ENCODE measurements around the gene RNF152. TPM values are rescaled to one million over a fixed set of nuclear protein-coding genes. Genes with fewer than 3 reads are reported as not detected.

Gene RNF152
- total RNA-seq, 4 donors from 2014 or later, result 4.6 to 14.3 (median 7.7) TPM

DNA sequence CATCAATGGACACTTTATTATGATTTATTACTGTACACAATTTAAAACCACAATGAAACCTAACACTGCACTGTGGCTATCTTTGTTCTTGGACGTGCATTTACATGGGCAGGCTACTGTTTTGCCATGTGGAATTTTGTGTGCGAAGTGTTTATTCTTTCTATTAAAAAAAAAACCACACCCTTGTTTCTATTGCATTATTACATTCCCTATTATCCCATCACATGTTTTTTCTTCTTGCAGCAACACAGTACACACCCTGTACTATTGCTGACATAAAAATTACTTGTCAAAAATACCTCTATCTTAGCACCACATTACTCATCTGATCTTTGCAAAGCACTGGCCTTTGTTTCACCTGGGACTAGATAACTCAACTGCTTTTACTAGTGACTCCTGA lies 1.5 kb downstream of the RNF152 start:
- Histone ChIP-seq H3K27ac (replicated peaks in 1 of 4) (no peak overlapping the region), H3K4me3 (no peak overlapping the region), H3K27me3 (peaks cover 0 to 21% (median 0%) of the 10 kb centered on the region in 4 donors), H3K4me1 (peaks cover 11 to 33% (median 27%) of the 10 kb centered on the region in 4 donors), H3K9me3 (no peaks in the 10 kb centered on the region), H3K36me3 (peaks cover 0 to 18% (median 0%) of the 10 kb centered on the region in 4 donors)
- intact Hi-C loops (cut with DNase I), result loop anchor here (5.0 kb wide), 1 partner anchor 254 kb away; no protein-coding TSS in a partner anchor
- 66% methylated on average over 2 of the region's 2 CpGs for WGBS
- no peak for DNase-seq (ENCODE audit: extremely low spot score)
- TF ChIP-seq POLR2AphosphoS5 (IDR thresholded peaks at IDR 0.05), result no peak
- TF ChIP-seq, protein P1, sequence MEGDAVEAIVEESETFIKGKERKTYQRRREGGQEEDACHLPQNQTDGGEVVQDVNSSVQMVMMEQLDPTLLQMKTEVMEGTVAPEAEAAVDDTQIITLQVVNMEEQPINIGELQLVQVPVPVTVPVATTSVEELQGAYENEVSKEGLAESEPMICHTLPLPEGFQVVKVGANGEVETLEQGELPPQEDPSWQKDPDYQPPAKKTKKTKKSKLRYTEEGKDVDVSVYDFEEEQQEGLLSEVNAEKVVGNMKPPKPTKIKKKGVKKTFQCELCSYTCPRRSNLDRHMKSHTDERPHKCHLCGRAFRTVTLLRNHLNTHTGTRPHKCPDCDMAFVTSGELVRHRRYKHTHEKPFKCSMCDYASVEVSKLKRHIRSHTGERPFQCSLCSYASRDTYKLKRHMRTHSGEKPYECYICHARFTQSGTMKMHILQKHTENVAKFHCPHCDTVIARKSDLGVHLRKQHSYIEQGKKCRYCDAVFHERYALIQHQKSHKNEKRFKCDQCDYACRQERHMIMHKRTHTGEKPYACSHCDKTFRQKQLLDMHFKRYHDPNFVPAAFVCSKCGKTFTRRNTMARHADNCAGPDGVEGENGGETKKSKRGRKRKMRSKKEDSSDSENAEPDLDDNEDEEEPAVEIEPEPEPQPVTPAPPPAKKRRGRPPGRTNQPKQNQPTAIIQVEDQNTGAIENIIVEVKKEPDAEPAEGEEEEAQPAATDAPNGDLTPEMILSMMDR (IDR thresholded peaks at IDR 0.05), result no peak
- TF ChIP-seq POLR2A (IDR thresholded peaks at IDR 0.05; ENCODE audit: low read depth), result no peak
- TF ChIP-seq EP300 (IDR thresholded peaks at IDR 0.05), result no peak

DNA sequence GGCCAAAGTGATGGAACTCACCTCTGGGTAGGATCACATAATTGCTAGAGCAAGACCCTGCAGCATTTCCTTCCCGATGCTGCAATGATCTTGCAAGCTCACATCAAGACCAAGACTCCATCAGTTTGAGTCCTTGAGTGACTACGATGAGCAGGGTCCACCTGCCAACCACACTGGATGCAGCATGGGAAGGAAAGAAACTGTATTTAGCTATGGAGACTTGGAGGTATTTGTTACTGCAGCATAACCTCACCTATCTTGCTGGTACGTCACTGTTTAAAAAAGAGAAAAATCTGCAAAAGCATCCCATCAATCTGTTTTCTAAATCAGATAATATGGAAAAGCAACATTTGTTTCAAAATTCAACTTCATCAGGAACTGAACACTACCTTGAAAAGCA lies 2.5 kb downstream of the RNF152 start:
- DNase-seq (ENCODE audit: extremely low spot score), result no peak
- 94% methylated on average over 3 of the region's 3 CpGs for WGBS
- Histone ChIP-seq H3K4me3 (no peak overlapping the region), H3K9me3 (no peaks in the 10 kb centered on the region), H3K4me1 (peaks cover 11 to 33% (median 27%) of the 10 kb centered on the region in 4 donors), H3K36me3 (peaks cover 0 to 18% (median 0%) of the 10 kb centered on the region in 4 donors), H3K27me3 (peaks cover 0 to 21% (median 0%) of the 10 kb centered on the region in 4 donors), H3K27ac (replicated peaks in 1 of 4) (no peak overlapping the region)
- no peak for TF ChIP-seq EP300 (IDR thresholded peaks at IDR 0.05)
- intact Hi-C loops (cut with DNase I), result loop anchor here (5.0 kb wide), 1 partner anchor 253 kb away; no protein-coding TSS in a partner anchor

DNA sequence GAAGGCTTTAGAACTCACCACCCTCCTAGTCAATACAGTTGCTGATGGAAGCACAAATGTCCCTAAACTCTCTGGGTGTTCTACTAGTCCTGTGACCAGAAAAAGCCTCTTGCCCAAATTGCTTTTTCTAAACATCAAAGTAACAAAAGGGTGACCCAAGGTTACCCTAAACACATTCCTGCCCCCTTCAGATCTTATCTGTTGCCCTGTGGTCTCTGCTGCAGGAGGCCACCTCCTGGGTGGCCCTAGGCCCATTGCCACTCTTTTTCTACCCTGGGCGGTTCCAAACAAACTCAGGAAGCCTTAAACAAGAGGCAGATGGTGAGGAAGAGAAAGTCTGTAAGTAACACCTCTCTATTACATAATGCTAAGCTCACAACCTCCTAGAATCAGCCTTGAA lies 3.3 kb downstream of the RNF152 start:
- 69% methylated on average over 1 of the region's 1 CpG for WGBS
- Histone ChIP-seq H3K9me3 (no peaks in the 10 kb centered on the region), H3K27me3 (peaks cover 0 to 15% (median 0%) of the 10 kb centered on the region in 4 donors), H3K4me3 (no peak overlapping the region), H3K4me1 (peaks cover 5 to 26% (median 20%) of the 10 kb centered on the region in 4 donors), H3K27ac (replicated peaks in 1 of 4) (no peak overlapping the region), H3K36me3 (peaks cover 0 to 18% (median 0%) of the 10 kb centered on the region in 4 donors)
- no peak for DNase-seq (ENCODE audit: extremely low spot score)
- intact Hi-C loops (cut with DNase I), result no loop called here
- TF ChIP-seq POLR2A (IDR thresholded peaks at IDR 0.05; ENCODE audit: low read depth) (no peak), POLR2AphosphoS5 (IDR thresholded peaks at IDR 0.05) (no peak), EP300 (IDR thresholded peaks at IDR 0.05) (no peak)
- TF ChIP-seq, protein P1 (IDR thresholded peaks at IDR 0.05), result no peak

DNA sequence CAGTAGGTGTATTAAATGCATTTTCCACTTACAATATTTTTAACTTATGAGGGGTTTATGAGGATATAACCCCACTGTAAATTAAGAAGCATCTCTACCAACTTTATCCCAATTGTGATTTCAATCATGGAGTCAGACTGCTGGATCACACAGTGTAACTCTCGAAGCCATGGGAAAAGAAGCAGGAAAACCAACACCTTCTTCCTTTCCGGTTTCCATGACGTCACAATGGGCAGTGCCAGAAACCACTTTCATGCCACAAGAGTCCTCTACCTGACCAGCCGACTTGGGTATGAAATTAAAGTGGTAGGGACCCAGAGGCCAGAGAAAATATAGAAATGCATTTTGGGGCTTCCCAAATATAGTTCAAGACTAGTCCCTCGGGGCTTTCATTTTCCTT lies 4.2 kb downstream of the RNF152 start:
- Histone ChIP-seq H3K27ac (replicated peaks in 1 of 4) (no peak overlapping the region), H3K4me1 (peaks cover 5 to 19% (median 15%) of the 10 kb centered on the region in 4 donors), H3K9me3 (no peaks in the 10 kb centered on the region), H3K4me3 (no peak overlapping the region), H3K36me3 (peaks cover 0 to 18% (median 0%) of the 10 kb centered on the region in 4 donors), H3K27me3 (peaks cover 0 to 11% (median 0%) of the 10 kb centered on the region in 4 donors)
- DNase-seq (ENCODE audit: extremely low spot score), result no peak
- intact Hi-C loops (cut with DNase I), result no loop called here
- WGBS, result 74% methylated on average over 5 of the region's 5 CpGs
- TF ChIP-seq POLR2A (IDR thresholded peaks at IDR 0.05; ENCODE audit: low read depth) (no peak), POLR2AphosphoS5 (IDR thresholded peaks at IDR 0.05) (no peak), EP300 (IDR thresholded peaks at IDR 0.05) (no peak)
- TF ChIP-seq, protein P1 (IDR thresholded peaks at IDR 0.05), result no peak

DNA sequence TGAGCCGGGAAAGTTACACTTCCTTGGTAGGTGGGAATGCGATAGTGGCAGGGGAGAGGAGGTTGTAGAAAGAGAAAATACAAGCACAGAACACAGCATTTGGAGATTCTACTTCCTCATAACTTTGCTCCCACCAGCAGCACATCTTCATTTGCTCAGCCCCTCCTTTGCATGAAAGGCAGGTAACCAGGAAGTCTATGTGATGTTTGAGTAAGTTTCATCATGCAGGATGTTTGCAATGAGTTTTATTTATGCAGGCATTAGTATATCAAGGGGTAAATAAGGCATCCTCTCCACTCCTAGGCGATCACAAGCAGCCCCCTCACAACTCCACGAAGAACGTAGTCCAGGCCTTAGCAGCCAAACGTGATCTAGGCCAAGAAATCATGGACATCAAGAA lies 5.0 kb downstream of the RNF152 start:
- H3K9me3 ChIP-seq, result no peaks in the 10 kb centered on the region
- TF ChIP-seq POLR2AphosphoS5 (IDR thresholded peaks at IDR 0.05), result no peak
- no peak for TF ChIP-seq POLR2A (IDR thresholded peaks at IDR 0.05; ENCODE audit: low read depth)
- TF ChIP-seq, protein P1 (IDR thresholded peaks at IDR 0.05), result no peak
- TF ChIP-seq EP300 (IDR thresholded peaks at IDR 0.05), result no peak
- WGBS, result 81% methylated on average over 6 of the region's 6 CpGs
- peaks cover 0 to 18% (median 0%) of the 10 kb centered on the region in 4 donors for H3K36me3 ChIP-seq
- intact Hi-C loops (cut with DNase I), result no loop called here
- H3K27me3 ChIP-seq, result peaks cover 0 to 3% (median 0%) of the 10 kb centered on the region in 4 donors
- DNase-seq (ENCODE audit: extremely low spot score), result no peak
- H3K4me3 ChIP-seq, result no peak overlapping the region
- no peak overlapping the region for H3K27ac ChIP-seq (replicated peaks in 1 of 4)
- peaks cover 2 to 12% (median 7%) of the 10 kb centered on the region in 4 donors for H3K4me1 ChIP-seq
